Stimulated activated CD8-positive, alpha-beta memory T cell treated with anti-CD3 and anti-CD28 coated beads, Interleukin-4, amount 100 ng/mL, for 1 hour (primary cell): ENCODE results near the gene CLCN2.
A peak's percentile ranks its signal among the peaks of the same experiment; 100 is the strongest.

ENCODE experiments used
- DNase-seq, 2 donors: peaks; one replicate each; pipeline ENCODE4 v3.0.0-alpha.2; 2020; ENCODE audit warnings: low read depth in 2 of 2, low spot score in 1 of 2

Gene CLCN2

GRCh38 chr3:184300378-184300720, 61.1 kb downstream of the CLCN2 start:
- DNase-seq, result no peak

GRCh38 chr3:184299488-184300377, 61.7 kb downstream of the CLCN2 start:
- DNase-seq, result no peak

- DNase-seq, result peak; percentile 91 to 97
These were observed 62.5 kb downstream of the CLCN2 start, which contains the start of gene PSMD2 for GRCh38 chr3:184298759-184299487. TSS of gene PSMD2 (plus strand) at chr3:184299241. CDS start at chr3:184299267, 26 bp downstream.

GRCh38 chr3:184296616-184297015, 64.8 kb downstream of the CLCN2 start:
- no peak for DNase-seq
